Stimulated activated CD4-positive, alpha-beta T cell treated with anti-CD3 and anti-CD28 coated beads, Interleukin-12 subunit alpha, Interleukin-12 subunit beta, amount 100 ng/mL, for 4 hours (primary cell): ENCODE data around the gene RAB12.
A peak's percentile ranks its signal among the peaks of the same experiment; 100 is the strongest.
"Not testable (repeated sequence)": the region's sequence is repeated elsewhere in the genome, so short reads cannot be mapped to it uniquely, and the experiment has no call there.

Experiments
- DNase-seq: peaks from one replicate; pipeline ENCODE4 v3.0.0-alpha.2; 2020

Gene RAB12, protein sequence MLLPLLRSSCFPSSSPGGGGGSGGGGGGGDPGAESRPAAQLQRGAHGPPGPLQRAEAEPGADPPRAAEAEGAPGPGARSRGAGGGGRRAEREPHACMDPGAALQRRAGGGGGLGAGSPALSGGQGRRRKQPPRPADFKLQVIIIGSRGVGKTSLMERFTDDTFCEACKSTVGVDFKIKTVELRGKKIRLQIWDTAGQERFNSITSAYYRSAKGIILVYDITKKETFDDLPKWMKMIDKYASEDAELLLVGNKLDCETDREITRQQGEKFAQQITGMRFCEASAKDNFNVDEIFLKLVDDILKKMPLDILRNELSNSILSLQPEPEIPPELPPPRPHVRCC

DNA sequence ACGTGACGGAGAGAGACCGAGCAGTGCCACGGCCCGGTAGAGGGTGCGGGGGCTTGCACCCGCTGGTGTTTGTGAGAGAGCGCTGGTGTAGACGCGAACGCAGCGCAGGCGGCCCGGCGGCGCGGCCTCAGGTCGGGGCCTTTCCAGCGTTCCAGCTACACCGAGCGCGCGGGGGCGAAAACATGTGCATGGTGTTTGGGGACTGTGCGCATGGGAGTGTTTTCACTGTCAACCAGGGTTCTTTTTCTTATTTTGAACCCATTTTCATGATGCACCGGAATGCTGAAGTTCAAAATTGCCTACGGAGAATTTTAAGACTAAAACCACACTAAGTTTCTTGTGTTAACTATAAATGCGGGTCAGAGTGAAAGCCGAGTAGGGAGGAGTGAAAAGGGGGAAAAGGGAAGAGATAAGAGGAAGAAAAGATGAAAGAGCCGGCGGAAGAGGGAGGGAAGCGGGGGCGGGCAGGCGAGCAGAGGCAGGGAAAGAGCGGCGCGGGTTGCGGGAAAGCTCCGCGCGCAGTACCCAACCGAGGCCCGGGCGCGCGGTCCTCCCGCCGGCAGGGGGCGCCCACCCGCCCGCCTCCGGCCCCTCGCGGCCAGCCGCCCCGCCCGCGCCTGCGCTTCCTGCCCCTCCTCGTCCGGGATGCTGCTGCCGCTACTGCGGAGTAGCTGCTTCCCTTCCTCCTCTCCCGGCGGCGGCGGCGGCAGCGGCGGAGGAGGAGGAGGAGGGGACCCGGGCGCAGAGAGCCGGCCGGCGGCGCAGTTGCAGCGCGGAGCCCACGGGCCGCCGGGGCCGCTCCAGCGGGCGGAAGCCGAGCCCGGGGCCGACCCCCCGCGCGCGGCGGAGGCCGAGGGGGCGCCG, at the start of gene RAB12:
RAB12 (plus strand) TSS at position 643 of the 864 bp plus-strand sequence; CDS start at position 646, 3 bp downstream.
- peak; percentile 87 for DNase-seq

DNA sequence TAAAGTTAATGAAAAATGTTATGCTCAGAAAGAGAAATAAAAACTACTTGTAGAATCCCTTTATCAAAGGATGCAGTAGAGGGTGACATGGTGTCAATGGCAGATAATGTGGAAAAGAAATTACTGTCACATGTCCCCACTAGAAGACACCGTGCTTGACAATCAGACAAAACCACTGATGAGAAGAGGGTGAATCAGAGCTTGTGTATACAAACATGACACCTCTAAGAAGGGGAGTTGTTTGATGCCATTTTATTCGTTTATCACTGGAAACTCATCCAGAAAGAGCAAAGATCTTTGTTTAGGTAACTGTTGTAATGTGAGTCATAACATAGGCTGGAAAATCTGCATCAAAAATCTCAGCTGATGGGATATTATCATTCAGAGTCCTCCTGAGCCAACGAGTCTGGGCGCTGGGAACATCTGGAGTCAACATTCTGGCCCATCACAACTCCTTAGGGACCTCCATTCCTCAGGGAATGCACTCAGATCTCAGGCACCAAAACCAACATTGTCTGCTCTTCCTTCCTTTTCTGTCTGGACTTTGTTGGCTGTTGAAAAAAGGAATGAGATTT, 49.5 kb upstream of the RAB12 start:
- no peak for DNase-seq

DNA sequence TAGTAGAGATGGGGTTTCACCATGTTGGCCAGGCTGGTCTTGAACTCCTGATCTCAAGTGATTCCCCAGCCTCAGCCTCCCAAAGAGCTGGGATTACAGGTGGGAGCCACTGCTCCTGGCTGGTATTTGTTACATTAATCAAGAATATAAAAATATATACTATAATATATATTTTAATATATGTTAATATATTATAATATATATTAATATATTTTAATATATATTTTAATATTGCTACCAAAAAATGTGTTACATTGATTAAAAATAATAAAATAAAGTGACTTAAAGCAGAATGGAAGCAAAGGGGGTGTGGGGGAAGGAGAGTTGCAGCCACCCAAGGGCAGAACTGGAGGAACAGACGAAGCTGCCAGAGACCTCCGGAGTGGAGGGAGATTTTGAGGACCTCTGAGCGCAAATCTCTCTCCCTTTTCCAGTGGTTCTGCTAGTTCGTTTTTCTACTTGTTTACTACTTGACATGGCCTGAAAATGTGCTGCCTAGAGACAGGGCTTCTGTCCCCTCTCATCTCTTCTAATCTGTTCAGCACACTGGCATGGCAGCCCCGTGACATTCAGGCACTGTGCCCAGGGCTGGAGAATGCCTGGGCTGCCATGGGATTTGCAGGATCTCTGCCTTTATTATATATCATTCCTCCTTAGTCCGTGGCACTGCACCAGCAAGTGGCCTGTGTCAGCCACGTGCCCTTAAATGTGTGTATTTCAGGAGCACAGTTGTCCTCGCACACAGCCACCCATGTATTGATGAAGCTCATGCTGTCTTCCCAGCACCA, 47.9 kb upstream of the RAB12 start:
- DNase-seq = no peak

DNA sequence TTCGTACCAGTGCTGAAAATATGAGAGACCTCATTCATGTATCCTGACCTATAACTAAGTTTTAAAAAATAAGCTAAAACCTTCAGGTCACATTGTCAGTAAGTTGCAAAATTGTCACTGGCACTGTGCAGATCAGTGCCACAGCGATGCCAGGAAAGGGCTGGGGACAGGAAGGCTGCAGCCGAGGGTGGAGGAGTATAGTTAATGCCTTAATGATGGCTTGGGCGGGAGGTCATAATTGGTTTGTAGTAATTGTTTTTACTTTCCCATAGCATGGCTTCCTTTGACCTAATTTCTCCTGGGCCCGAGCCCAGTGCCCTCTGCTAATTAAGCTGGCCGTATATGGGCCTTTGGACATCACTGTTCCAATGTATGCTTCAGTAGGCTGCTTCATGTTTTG, 47.2 kb upstream of the RAB12 start:
- DNase-seq = no peak

DNA sequence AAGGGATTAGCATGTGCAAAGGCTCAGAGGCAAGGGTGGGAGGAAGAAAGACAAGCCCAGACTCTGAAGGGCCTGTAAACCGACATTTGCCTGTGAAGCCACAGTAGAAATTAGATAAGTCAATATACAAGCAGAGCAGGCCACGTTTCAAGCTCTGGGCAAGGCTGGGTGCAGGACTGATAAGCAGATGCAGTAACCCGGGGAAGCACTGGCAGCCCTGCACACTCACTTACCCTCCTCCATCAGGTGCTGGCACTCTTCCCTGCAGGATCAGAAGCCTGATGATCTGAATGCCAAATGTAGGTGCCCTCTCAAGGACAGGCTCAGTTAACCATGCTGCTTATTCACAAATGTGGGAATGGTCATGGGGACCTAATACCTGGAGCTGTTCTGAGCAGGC, 46.3 kb upstream of the RAB12 start:
- DNase-seq = no peak

DNA sequence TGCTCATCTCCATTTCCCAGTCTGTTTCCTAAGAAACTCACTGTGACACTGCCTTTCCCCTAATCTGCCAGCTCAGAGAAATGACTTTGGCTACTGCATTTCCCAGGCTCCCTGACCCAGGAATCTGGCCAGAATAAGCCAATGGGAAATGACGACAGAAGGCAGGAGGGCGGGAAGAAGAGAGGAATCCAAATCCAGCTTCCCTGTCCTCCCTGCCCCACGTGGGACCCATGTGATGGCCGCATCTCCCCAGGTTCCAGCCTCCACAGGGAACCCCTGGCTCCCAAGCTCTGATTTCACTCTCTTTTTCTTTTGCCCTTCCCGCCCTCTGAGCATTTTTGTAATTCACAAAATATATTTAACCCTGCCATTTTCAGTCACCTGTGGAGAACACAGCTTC, 37.8 kb upstream of the RAB12 start:
- DNase-seq = no peak

DNA sequence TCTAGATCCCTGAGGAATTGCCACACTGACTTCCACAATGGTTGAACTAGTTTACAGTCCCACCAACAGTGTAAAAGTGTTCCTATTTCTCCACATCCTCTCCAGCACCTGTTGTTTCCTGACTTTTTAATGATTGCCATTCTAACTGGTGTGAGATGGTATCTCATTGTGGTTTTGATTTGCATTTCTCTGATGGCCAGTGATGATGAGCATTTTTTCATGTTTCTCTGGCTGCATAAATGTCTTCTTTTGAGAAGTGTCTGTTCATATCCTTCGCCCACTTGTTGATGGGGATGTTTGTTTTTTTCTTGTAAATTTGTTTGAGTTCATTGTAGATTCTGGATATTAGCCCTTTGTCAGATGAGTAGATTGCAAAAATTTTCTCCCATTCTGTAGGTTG, 35.5 kb upstream of the RAB12 start:
- DNase-seq = not testable (repeated sequence)

DNA sequence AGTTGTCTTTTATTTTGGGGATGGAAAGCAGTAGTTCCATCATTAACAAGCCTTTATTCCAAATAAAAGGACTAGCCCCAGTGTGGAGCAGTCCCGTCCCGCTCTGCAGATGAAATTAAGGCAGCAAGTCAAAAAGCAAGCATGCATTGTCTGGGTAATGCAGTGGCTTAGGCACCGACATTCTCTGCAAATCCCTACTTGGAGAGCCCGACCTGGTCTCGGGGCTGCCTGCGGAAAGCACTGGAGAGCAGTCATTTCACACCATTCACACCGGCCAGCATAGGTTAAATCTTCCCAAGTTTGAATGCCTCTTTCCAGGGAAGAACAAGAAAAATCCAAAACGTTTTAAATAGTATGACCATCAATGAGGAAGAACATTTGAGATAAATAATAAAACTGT, 24.4 kb upstream of the RAB12 start:
- DNase-seq = no peak

DNA sequence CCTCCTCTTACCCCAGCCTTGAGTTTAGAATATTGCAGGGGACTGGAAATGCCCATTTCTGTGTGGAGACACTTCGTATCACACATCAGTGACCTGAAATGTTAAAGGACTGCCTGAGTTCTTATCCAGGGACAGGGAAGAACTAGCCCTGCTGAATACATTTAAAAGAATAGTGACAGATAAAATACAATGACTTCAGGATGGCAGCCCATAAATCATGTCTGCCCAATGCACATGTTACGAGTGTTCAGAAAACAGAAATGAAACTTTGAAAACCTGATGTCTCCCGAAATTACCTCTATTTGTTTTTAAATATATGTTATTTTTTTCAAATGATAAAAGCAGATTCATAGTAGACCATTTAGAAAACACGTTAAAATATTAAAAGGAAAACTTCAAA, 22.3 kb upstream of the RAB12 start:
- no peak for DNase-seq

DNA sequence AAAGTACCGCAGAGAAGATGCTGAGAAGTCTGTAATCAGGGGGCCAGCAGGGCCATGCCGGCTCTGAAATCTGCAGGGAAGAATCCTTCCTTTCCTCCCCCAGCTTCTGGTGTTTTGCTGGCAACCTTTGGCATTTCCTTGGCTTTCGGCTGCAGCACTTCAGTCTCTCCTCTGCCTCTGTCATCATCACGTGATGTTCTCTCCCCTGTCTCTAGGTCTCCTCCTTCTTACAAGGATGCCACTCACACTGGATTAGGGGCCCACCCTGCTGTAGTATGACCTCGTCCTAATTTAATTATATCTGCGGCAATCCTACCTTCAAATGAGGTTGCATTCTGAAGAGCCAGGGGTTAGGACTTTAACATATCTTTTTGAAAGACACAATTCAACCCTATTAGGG, 13.8 kb upstream of the RAB12 start:
- no peak for DNase-seq

DNA sequence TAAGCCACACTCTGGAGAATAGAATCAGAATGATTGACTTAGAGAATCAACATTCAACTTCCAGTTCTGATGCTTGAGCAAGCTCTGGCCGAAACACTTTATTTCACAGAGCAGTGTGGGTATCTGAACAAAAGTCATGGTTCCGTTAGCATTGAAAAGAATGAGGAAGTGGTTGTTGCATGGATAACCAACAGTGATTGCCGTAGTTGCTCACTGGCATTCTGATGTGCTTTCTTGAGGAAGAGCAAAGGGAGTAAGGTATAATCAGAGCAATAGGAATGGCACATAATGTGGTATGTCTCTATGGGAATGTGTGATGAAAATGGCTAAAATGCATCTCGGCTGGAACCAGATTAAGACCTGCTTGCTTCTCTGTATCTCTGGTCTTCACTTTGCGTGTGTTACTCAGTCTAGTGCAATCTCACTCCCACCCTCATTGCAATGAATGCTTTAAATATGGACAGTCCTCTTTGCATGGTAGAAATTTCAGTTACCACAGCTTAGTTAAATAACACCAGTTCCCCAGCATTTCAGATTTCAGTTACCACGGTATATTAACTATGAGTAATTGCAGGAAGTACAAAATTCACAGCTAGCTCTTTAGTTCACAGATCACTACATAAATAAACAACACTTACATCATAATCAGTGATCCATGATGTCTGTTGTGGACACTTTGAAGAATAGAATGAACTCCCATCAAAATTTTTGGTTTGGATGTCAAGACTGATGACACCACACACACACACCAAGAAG, 7.8 kb upstream of the RAB12 start:
- no peak for DNase-seq

DNA sequence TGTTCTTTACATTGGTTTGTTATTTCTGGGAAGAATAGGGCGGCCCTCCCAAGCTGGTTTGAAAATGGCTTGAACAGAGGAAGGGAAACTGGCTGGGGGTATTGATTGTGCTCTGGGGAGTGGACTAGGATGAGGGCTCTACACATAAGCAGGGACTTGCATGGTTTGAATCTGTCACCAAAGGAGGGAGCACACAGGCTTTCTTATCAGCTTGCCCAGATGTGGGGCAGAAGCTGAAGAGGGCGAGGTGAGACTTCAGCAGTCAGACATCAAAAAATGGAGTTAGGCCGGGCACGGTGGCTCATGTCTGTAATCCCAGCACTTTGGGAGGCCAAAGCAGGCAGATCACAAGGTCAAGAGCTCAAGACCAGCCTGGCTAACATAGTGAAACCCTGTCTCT, 7.2 kb upstream of the RAB12 start:
- DNase-seq = no peak

DNA sequence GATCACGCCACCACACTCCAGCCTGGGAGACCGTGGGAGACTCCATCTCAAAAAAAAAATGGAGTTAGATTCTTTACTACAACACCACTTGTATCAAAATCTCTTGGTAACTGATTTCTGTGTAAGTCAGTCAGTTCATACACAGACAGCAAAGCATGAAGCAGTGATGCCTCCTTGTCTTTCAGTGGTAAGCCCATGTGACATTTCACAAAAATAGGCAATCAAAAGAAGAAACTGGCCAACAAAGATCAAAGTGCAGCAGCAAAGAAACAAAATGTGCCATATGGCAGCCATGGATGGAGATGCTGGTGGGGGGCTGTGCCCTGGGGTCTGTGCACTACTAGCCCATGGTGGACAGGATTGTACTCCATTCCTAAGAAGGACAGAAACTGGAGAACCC, 6.7 kb upstream of the RAB12 start:
- DNase-seq = no peak

DNA sequence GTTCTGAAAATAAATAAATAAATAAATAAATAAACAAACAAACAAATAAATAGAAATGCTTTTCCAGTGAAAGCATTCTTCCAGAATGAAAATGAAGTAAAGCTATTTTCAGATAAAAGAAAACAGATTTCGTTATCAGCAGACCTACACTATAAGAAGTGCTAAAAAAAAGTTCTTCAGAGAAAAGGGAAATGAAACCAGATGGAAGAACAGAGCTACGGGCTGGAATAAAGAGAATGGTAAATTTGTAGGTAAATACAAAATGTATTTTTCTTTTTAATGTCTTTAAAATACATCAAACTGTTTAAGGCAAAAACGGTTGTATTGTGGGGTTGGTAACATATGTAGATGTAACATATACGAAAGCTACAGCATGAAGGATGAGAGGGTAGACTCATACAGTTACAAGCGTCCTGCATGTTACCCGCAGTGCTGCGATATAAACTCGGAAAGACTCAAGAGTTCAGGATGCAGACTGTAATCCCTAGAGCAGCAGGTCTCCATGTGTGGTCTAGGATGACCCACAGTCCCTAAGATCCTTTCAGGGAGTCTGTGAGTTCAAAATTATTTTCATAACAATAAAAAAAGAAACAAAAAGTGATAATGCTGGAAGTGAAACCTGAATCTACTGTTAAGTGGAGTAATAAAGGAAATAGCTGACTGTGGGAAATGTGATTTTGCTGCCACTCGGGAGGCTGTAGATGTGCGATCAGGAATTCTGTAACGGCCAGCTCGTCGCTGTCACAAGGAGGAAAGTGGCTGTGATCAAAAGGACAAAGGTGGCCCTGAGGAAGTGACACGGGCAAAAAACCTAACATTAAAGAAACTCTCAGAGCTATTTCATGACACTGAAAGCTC, 5.3 kb upstream of the RAB12 start:
- DNase-seq = no peak

DNA sequence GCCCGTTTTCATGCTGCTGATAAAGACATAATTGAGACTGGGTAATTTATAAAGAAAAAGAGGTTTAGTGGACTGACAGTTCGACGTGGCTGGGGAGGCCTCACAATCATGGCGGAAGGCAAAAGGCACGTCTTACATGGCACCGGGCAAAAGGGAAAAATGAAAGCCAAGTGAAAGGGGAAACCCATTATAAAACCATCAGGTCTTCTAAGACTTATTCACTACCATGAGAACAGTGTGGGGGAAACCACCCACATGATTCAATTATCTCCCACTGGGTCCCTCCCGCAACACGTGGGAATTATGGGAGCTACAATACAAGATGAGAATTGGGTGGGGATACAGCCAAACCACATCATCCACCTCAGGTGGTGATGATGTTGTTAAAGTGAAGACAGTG, 3.3 kb upstream of the RAB12 start:
- no peak for DNase-seq

DNA sequence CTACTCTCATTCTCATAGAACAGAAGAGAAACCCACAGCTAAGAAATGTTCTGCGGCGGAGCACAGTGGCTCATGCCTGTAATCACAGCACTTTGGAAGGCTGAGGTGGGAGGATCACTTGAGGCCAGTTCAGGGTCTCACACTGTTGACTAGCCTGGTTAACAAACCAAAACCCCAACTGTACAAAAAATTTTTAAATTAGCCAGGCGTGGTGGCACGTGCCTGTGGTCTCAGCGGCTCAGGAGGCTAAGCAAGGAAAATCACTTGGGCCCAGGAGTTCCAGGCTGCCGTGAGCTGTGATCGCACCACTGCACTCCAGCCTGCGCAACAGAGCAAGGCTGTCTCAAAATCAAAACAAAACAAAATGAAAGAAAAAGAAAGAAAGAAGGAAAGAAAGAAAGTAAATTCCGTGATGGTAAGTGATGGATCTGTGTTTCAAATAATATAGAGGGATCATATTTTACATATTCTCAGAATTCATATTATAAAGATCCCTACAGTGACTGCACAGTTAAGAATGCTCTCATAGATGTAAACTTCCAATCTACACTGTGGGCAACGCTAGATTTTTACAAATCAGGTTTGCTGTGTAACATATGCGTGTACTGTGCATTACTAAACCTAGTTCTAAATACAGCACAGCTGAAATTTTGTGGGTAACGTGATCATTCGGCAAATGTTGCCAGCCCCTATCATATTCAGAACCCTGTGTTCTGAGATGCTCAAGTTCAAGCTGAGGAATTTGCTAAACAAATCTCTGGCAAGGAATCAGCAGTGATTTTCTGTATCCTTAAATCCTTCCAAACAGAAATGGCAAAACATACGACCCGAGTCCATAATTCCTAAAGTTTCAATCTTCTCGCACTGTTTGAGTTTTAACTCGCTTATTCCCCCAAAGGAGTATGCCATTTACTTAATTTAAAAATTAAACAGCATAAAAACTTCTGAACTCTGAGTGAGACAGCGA, 1.2 kb upstream of the RAB12 start:
- DNase-seq = no peak

DNA sequence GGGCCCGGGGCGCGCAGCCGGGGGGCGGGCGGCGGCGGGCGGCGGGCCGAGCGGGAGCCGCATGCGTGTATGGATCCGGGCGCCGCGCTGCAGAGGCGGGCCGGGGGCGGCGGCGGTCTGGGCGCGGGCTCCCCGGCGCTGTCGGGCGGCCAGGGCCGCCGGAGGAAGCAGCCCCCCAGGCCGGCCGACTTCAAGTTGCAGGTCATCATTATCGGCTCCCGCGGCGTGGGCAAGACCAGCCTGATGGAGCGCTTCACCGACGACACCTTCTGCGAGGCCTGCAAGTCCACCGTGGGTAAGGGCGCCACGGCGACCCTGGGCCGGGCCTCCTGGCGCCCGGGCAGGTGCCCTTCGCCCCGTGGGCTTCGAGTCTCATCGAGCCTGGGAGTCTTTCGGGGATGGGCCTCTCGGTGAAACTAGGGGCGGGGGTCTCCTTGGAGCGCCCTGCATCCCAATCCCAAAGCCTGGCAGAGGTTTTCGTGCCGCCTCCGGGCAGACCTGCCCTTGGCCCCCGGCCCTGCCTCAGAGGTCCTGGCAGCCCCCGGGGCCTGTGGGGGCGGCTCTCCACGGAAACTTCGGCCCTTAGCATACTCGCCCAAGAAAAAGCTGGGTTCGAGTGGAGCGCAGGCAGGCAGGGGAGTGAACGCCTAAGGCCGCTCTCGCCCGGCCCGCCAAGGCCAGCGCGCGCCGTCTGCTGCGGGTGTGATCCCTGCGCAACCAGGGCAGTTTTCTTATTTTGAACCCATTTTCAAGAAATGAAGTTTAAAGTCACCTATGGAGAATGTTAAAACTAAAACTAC, 622 bp downstream of the RAB12 start:
- DNase-seq = peak; percentile 10

DNA sequence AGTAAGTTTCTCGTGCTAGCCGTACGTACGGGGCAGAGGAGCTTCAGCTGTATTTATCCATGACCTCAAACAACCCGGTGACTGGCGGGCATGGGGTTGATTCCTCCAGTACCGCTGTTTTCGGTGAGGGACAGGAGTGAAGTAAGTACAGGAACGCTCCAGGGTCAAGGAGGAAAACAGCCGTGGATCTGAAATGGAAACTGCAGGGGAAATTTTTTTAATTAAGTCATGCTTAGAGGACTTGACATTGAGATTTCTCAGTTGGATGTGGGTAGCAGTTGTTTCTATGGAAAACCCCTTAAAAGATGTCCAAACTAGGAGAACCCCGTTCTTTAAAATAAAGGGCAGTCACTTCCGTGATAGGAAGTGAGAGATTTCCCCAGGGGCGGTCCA, 1.2 kb downstream of the RAB12 start:
- DNase-seq = no peak

DNA sequence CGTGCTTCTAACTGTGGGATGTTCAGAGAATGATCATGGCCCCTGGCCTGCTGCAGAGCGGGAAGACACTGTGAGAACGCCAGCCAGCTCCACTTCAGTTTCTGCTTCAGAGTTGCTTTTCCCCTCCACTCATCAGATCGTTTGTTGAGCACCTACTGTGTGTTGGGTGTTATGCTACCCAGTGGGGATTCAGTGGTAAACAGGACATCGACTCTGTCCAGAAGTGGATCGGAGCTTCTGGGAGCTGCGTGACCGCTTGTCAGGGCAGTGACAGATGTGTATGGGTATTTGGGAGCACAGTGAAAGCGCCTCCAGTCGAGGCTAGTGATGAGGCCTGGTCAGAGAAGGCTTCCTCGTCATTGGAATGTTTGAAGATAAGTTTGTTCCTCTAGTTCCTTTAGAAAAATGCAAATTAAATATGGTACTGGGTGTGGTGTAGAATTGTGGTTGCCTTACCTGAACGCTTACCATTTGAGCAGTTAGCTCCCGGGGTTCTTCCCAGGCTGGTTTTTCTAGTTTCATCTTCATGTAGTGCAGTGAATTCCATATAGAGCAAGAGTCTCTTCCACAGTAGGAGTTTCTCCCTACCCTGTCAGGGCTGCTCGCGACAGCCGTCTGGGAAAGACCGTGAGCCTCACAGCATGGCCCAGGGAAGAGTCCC, 2.8 kb downstream of the RAB12 start:
- DNase-seq = no peak
